Measurements from ENCODE around the gene DEPDC4.
A peak's percentile ranks its signal among the peaks of the same experiment; 100 is the strongest.

DEPDC4 gene

GRCh38 chr12:100213016-100213891 lies 53.6 kb downstream of the DEPDC4 start:
- DNase-seq (ENCODE audit: low read depth in 2 of 2), result no peak

DNA sequence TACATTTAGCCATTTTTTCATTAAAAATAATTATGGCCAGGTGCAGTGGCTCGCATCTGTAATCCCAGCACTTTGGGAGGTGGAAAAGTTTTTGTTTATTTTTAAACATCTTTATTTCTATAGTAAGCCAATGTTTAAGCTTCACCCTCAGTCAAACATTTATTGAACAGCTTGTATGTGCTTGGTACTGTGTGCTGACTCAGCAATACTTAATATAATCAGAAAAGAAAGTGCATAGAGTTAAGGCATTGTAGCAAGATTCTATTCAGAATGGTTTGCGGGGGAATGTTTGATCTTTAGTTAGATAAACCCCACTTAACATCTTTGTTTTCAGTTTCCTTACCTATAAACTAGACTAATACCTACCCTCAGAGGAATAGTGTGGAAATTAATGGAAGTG lies 55.2 kb downstream of the DEPDC4 start:
- no peak for DNase-seq (ENCODE audit: low read depth in 2 of 2)

DNA sequence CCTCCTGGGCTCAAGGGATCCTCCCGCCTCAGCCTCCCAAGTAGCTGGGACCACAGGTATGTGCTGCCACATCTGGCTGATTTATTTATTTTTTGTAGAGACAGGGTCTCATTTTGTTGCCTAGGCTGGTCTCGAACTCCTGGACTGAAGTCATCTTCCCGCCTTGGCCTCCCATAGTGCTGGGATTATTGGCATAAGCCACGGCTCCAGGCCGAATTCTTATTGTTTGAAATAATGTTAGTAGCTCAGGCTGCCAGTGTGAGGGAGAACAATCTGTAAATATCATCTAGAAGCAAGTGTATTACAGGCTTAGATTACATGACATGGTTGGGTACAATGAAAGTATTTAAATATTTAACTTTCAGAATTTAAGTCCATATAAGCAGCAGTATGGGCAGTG lies 58.0 kb downstream of the DEPDC4 start:
- no peak for DNase-seq (ENCODE audit: low read depth in 2 of 2)

GRCh38 chr12:100207311-100207710 lies 59.6 kb downstream of the DEPDC4 start:
- no peak for DNase-seq (ENCODE audit: low read depth in 2 of 2)

- DNase-seq (ENCODE audit: low read depth in 2 of 2), result no peak
Observed at GRCh38 chr12:100201604-100202423, 65.1 kb downstream of the DEPDC4 start.

GRCh38 chr12:100200463-100201181 lies 66.3 kb downstream of the DEPDC4 start, which contains the start of gene ACTR6:
Gene ACTR6, plus strand, starts transcription at chr12:100200815. Its CDS starts 37 bp downstream, at chr12:100200852.
- DNase-seq (ENCODE audit: low read depth in 2 of 2), result peak; percentile 90 to 96

DNA sequence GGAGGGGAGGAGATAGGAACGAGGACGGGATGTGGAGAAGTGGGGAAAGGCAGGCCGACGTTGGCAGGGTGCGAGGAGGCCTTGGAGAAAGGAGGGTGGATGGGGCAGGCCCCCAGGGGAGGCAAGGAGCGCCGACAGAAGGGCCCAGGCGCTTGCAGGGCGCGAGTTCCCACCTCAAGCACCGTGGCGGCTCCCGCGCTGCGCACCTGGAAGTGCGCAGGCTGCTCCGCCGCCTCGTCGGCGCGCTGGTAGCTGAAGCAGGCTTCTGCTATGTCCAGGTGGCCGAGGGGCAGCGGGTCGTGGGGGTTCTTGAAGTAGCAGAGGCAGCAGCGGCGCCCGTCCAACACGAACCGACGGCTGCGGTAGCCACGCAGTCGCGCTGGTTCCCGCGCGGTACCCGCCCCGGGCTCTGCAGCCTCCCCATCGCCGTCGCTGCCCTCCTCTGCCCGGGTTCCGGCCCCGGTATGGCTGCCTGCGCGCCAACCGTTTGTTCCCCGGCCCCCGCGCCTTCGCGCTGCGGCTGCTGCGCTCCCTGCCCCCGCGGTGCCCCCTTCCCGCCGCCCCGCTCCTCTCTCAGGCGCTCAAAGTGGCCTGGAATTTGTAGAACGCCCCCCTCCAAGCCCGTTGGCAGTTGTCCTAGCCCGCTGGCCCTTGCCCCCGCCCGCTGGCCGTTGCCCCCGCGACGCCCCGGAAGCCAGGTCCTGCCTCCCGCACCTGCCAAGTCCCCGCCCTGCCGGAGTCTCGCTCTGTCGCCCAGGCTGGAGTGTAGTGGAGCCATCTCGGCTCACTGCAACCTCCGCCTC lies 67.3 kb downstream of the DEPDC4 start:
- DNase-seq (ENCODE audit: low read depth in 2 of 2), result peak; percentile 49 to 66

DNA sequence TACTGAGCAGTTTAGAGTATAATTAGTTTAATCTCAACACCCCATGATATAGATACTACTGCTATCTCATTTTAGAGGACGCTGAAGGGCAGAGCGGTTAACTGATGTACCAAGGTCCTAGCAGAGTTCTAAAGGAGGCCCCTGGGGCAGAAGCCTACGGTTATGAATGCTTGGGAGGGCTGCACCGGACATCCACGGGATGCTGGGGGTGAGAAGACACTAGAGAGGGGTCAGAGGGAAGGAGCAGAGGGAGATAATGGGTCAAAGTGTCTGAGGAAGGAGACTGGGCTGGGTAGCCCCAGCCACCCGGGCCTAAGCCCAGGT lies 67.9 kb downstream of the DEPDC4 start:
- no peak for DNase-seq (ENCODE audit: low read depth in 2 of 2)

- DNase-seq (ENCODE audit: low read depth in 2 of 2), result no peak
Observed at GRCh38 chr12:100197486-100197885, 69.4 kb downstream of the DEPDC4 start.

GRCh38 chr12:100193085-100193484 lies 73.8 kb downstream of the DEPDC4 start:
- no peak for DNase-seq (ENCODE audit: low read depth in 2 of 2)

Measured in activated CD4-positive, alpha-beta T cell treated with anti-CD3 and anti-CD28 coated beads for 24 hours (primary cell).